ENCODE data around the gene GRPEL2. TPM values are rescaled to one million over a fixed set of nuclear protein-coding genes. Genes with fewer than 3 reads are reported as not detected.

The GRPEL2 gene
- total RNA-seq, 4 donors from 2014 or later, result 6.3 to 19.0 (median 10.9) TPM

DNA sequence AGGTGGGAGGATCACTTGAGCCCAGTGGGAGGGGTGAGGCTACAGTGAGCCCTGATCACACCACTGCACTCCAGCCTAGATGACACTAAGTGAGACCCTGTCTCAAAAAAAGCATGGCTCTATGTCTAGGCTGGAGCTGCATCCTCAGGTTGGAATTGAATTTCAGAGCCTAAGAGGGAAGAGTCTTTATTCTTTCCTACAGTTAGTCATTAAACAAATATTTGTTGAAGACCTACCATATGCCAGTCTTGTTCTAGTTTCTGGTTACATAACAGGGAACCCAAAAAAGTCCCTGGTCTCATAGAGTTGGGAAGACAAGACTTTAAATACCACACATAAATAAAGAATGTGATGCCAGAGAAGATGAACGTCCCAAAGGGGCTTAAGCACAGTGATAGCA, 6.9 kb upstream of the GRPEL2 start:
- Histone ChIP-seq H3K36me3 (no peaks in the 10 kb centered on the region), H3K9me3 (no peaks in the 10 kb centered on the region), H3K4me1 (no peaks in the 10 kb centered on the region), H3K27me3 (no peaks in the 10 kb centered on the region), H3K4me3 (no peak overlapping the region), H3K27ac (no peak overlapping the region)
- TF ChIP-seq, protein P1, sequence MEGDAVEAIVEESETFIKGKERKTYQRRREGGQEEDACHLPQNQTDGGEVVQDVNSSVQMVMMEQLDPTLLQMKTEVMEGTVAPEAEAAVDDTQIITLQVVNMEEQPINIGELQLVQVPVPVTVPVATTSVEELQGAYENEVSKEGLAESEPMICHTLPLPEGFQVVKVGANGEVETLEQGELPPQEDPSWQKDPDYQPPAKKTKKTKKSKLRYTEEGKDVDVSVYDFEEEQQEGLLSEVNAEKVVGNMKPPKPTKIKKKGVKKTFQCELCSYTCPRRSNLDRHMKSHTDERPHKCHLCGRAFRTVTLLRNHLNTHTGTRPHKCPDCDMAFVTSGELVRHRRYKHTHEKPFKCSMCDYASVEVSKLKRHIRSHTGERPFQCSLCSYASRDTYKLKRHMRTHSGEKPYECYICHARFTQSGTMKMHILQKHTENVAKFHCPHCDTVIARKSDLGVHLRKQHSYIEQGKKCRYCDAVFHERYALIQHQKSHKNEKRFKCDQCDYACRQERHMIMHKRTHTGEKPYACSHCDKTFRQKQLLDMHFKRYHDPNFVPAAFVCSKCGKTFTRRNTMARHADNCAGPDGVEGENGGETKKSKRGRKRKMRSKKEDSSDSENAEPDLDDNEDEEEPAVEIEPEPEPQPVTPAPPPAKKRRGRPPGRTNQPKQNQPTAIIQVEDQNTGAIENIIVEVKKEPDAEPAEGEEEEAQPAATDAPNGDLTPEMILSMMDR (IDR thresholded peaks at IDR 0.05), result no peak
- no peak for TF ChIP-seq POLR2A (IDR thresholded peaks at IDR 0.05)
- no peak for DNase-seq

DNA sequence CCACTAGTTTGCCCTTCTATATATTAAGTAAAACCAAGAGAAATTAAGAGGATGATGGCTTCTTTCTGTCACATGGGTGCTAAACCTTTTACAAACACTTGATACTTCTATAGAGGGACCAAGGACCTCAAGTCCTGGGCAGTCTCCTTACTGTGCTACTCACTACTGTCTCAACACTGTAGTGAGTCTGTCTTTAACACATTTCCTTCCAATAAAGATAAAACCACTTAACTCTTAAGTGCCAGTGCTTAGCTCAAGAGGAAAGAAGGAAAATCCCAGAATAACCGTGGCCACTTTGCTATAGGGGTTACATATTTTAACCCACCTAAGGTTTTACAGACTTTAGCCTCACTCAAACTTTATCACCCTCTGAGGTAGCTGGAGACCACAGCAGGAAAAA, 4.4 kb upstream of the GRPEL2 start:
- H3K27ac ChIP-seq, result no peak overlapping the region
- no peaks in the 10 kb centered on the region for H3K9me3 ChIP-seq
- peaks cover 0 to 7% (median under 1%) of the 10 kb centered on the region in 4 donors for H3K4me1 ChIP-seq
- no peaks in the 10 kb centered on the region for H3K36me3 ChIP-seq
- no peak overlapping the region for H3K4me3 ChIP-seq
- no peak for TF ChIP-seq POLR2A (IDR thresholded peaks at IDR 0.05)
- TF ChIP-seq, protein P1 (IDR thresholded peaks at IDR 0.05), result no peak
- no peaks in the 10 kb centered on the region for H3K27me3 ChIP-seq
- DNase-seq, result no peak

DNA sequence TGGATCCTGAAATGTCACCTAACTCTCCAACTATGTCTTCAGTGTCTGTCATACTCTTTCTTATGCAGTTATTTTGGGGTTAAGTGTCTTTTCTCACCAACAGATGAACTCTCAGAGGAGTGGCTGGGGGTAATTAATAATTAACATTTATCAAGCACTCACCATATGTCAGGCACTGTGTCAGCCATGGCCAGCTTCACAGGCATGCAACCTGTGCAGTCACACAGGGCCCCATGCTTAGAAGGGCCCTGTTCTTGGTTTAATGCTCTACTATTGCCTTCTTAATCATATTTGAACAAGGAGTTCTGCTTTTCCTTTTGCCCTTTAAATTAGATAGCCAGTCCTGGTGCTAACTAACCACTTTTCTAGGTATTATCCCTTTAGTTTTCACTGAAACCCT, 3.4 kb upstream of the GRPEL2 start:
- H3K9me3 ChIP-seq, result no peaks in the 10 kb centered on the region
- no peak for DNase-seq
- peaks cover 0 to 13% (median 2%) of the 10 kb centered on the region in 4 donors for H3K4me1 ChIP-seq
- H3K36me3 ChIP-seq, result no peaks in the 10 kb centered on the region
- TF ChIP-seq, protein P1 (IDR thresholded peaks at IDR 0.05), result no peak
- TF ChIP-seq POLR2A (IDR thresholded peaks at IDR 0.05), result no peak
- no peaks in the 10 kb centered on the region for H3K27me3 ChIP-seq
- H3K4me3 ChIP-seq, result no peak overlapping the region
- H3K27ac ChIP-seq, result no peak overlapping the region

DNA sequence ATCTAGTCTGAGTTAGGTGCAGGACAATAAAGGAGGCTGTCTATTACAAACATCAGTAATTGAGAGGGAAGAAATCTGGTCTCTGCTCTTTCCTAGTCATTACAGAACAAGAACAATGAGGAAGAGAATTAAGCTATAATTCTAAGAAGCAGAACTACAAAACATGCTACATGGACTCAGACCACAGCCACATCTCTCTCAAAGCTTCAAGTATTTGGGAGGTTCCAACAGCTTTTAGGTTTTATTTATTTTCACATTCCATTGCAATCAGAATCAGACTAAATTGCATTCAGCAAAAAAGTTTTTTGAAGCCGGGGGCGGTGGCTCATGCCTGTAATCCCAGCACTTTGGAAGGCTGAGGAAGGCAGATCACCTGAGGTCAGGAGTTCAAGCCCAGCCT, 1.1 kb upstream of the GRPEL2 start:
- no peak overlapping the region for H3K4me3 ChIP-seq
- DNase-seq, result no peak
- peak overlapping the region in 1 of 4 donors; percentile 82 for H3K27ac ChIP-seq
- H3K36me3 ChIP-seq, result peaks cover 0 to 12% (median 0%) of the 10 kb centered on the region in 3 donors
- H3K27me3 ChIP-seq, result no peaks in the 10 kb centered on the region
- H3K9me3 ChIP-seq, result no peaks in the 10 kb centered on the region
- H3K4me1 ChIP-seq, result peaks cover 0 to 21% (median 2%) of the 10 kb centered on the region in 4 donors
- TF ChIP-seq, protein P1 (IDR thresholded peaks at IDR 0.05), result no peak
- TF ChIP-seq POLR2A (IDR thresholded peaks at IDR 0.05), result no peak

DNA sequence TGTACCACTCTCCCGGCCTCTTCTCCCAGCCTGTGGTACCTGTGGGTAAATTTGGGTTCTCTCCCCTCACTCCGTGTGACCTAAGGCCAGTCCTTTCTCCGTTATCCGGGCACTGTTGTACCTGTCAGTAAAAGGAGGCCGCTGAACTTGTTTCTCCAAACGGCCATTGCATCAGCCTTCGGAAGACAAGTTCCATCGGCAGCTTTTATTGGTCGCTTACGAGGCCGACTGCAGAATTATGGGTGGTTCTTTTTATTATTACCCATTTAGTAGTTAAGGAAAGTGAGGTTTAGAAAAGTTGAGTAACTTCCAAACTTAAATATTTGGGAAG, 558 bp downstream of the GRPEL2 start:
- Histone ChIP-seq H3K27ac (peak overlapping the region; percentile 64 to 82 (median 82)), H3K27me3 (no peaks in the 10 kb centered on the region), H3K4me1 (peaks cover 0 to 21% (median 2%) of the 10 kb centered on the region in 4 donors), H3K4me3 (peak overlapping the region; percentile 67 to 95 (median 76)), H3K36me3 (peaks cover 0 to 29% (median 0%) of the 10 kb centered on the region in 3 donors), H3K9me3 (no peaks in the 10 kb centered on the region)
- no peak for TF ChIP-seq POLR2A (IDR thresholded peaks at IDR 0.05)
- TF ChIP-seq, protein P1 (IDR thresholded peaks at IDR 0.05), result no peak
- no peak for DNase-seq

DNA sequence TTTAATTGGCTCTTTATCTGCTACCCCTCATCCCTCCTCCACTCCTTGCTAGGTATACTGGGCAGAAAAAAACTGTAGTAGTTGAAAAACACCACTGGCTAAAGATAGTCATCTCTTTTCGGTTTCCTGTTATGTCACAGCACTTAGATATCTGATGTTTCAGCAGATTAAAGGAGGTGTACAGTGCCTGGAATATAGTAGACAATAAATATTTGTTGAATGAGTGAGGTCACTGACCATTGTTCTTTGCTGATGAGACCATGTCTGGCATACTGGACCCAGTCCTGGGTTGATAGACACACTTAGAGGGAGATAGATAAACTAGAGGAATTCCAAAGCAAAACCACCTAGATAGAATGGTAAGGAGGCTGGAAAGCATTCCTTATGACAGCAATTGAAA, 3.2 kb downstream of the GRPEL2 start:
- Histone ChIP-seq H3K27me3 (no peaks in the 10 kb centered on the region), H3K4me3 (no peak overlapping the region), H3K27ac (peak overlapping the region in 1 of 4 donors; percentile 38), H3K9me3 (no peaks in the 10 kb centered on the region), H3K4me1 (peaks cover 0 to 21% (median 2%) of the 10 kb centered on the region in 4 donors), H3K36me3 (peaks cover 0 to 53% (median 0%) of the 10 kb centered on the region in 3 donors)
- TF ChIP-seq, protein P1 (IDR thresholded peaks at IDR 0.05), result no peak
- no peak for TF ChIP-seq POLR2A (IDR thresholded peaks at IDR 0.05)
- no peak for DNase-seq
